Regular cardiac myocyte (primary cell): ENCODE measurements around the gene HSPA12B. TPM values are rescaled to one million over a fixed set of nuclear protein-coding genes. Genes with fewer than 3 reads are reported as not detected.

Experiments used
- total RNA-seq: library from RNA; depleted of rRNA; stranded (reverse); fragments of >200 nt; gene quantifications from 2 replicates; pipeline ENCODE4 v1.2.3, GENCODE V29; 2014

The HSPA12B gene
- total RNA-seq, result 0.28 TPM in 1 of 2 replicates, not detected in the other

GRCh38 chr20:3732327-3733118 is at the start of gene HSPA12B:
TSS of gene HSPA12B (plus strand) at chr20:3732685. CDS start at chr20:3738675, 5,990 bp downstream.

GRCh38 chr20:3712279-3712873 is 20.1 kb upstream of the HSPA12B start, which contains the start of gene SIGLEC1:
TSS of gene SIGLEC1 (minus strand) at chr20:3712600. CDS start at chr20:3707128, 5,472 bp downstream.

GRCh38 chr20:3767427-3768341 is 35.2 kb downstream of the HSPA12B start, which contains the start of gene ADISSP:
TSS of gene ADISSP (minus strand) at chr20:3767753. CDS start at chr20:3760100, 7,653 bp downstream.

GRCh38 chr20:3781153-3781910 is 48.8 kb downstream of the HSPA12B start, which contains the start of gene SPEF1:
TSS of gene SPEF1 (minus strand) at chr20:3781448. CDS start at chr20:3781287, 161 bp downstream.

GRCh38 chr20:3786665-3787323 is 54.3 kb downstream of the HSPA12B start, which contains the start of gene CENPB:
TSS of gene CENPB (minus strand) at chr20:3786740. CDS start at chr20:3786483, 257 bp downstream.

GRCh38 chr20:3795511-3796468 is 63.3 kb downstream of the HSPA12B start, which contains the start of gene CDC25B:
TSS of gene CDC25B (plus strand) at chr20:3796310. CDS start at chr20:3796532, 222 bp downstream.

Other genes with a start within 250 kb of the HSPA12B start
- gene GFRA4, start 69.3 kb upstream of the HSPA12B start, total RNA-seq, result not detected in 2 replicates
- gene ADAM33, start 50.7 kb upstream of the HSPA12B start, total RNA-seq, result 1.2 and 1.7 TPM in 2 replicates
- under 0.01 TPM in 1 of 2 replicates, not detected in the other for gene SIGLEC1, start 20.1 kb upstream of the HSPA12B start, total RNA-seq
- 11.3 and 30.1 TPM in 2 replicates for gene ADISSP, start 35.1 kb downstream of the HSPA12B start, total RNA-seq
- under 0.01 and 0.19 TPM in 2 replicates for gene SPEF1, start 48.8 kb downstream of the HSPA12B start, total RNA-seq
- 102 and 179 TPM in 2 replicates for gene CENPB, start 54.1 kb downstream of the HSPA12B start, total RNA-seq
- gene CDC25B, start 63.6 kb downstream of the HSPA12B start, total RNA-seq, result 7.9 and 21.5 TPM in 2 replicates
- gene AP5S1, start 87.9 kb downstream of the HSPA12B start, total RNA-seq, result 12.1 and 18.6 TPM in 2 replicates
- gene MAVS, start 114.1 kb downstream of the HSPA12B start, total RNA-seq, result 11.3 and 19.4 TPM in 2 replicates
- gene PANK2, start 156.7 kb downstream of the HSPA12B start, total RNA-seq, result 60.0 and 63.1 TPM in 2 replicates